SK-N-DZ (cell line): Measurements from ENCODE around the gene TMEM185B.
"Not testable (repeated sequence)": the region's sequence is repeated elsewhere in the genome, so short reads cannot be mapped to it uniquely, and the experiment has no call there.

ENCODE experiments used
- DNase-seq: peaks from one replicate; pipeline ENCODE4 v3.0.0-alpha.2; 2015; ENCODE audit warnings: low spot score

Gene TMEM185B

GRCh38 chr2:120208381-120209353 lies 14.5 kb downstream of the TMEM185B start:
- DNase-seq: no peak

GRCh38 chr2:120206022-120206581 lies 17.1 kb downstream of the TMEM185B start:
- peak; percentile 31 for DNase-seq

DNA sequence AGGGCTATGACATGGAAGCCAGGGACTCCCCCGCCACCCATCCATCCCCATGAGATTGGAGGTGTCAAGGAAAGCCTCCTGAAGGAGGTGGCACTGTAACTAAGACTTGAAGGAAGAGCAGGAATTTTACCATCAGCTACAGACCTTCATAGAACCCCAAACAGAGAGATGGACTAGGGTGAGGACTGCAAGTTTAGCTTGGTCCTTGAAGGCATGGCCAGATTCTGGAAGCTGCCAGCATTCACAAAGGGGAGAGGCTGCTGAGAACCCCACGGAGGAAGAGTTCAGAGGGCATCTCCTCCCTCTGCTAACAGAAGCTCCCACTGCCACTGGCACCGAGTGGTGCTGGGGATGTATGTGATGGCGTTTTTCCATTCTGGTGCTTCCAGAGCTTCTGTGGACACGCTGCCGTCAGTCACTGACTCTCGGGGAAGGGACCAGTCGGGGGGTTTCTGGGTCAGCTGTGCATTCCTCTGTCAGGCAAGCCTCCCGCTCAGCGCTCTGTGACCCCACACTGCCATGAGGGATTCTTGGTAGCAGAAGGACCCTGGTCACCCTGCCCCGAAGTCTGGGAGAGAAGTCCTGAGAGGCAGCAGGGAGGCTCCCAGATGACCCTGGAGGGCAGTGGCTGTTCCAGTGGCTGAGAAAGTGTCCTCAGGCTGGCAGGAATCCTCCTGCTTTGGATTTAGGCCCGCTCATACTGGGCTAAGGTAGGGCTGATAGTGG lies 18.1 kb downstream of the TMEM185B start:
- no peak for DNase-seq

- DNase-seq: no peak
These were observed 18.8 kb downstream of the TMEM185B start for GRCh38 chr2:120204417-120204816.

GRCh38 chr2:120204022-120204405 lies 19.2 kb downstream of the TMEM185B start:
- peak; percentile 35 for DNase-seq

DNA sequence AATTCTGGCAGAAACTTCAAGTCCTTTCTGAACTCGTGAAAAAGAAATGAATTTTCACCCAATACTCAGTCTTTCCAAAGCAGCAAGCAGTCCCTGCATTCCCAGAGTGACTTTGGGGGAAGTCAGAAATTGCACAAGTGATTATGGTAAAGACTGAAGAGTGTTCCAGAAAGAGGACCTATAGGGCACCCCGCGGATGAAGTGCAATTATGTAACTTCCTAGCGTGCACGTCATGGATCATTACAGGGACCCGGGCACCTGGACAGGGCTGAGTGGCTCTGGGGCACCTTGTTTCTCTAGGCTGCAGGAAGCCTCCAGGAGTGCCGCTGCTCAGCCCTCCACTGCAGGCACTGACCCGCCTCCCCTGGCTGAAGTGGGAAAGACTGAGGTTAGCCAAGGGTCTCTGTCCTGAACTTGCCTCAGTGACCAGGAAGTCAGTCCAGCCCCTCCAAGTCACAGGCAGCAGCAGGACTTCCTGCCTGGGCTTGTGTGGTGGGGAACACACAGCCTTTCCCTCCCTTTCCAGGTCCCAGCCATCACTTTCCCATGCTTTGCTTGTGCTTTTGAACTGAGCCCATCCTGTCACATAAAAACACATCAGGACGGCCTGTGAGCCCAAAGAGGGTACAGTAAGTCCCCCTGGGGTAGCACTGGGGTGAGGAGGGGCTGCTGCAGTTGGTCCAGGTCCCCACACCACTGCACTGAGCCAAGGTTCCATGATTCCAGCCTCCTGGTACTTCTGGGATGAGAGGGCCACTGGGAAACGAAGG lies 19.8 kb downstream of the TMEM185B start:
- DNase-seq: no peak

DNA sequence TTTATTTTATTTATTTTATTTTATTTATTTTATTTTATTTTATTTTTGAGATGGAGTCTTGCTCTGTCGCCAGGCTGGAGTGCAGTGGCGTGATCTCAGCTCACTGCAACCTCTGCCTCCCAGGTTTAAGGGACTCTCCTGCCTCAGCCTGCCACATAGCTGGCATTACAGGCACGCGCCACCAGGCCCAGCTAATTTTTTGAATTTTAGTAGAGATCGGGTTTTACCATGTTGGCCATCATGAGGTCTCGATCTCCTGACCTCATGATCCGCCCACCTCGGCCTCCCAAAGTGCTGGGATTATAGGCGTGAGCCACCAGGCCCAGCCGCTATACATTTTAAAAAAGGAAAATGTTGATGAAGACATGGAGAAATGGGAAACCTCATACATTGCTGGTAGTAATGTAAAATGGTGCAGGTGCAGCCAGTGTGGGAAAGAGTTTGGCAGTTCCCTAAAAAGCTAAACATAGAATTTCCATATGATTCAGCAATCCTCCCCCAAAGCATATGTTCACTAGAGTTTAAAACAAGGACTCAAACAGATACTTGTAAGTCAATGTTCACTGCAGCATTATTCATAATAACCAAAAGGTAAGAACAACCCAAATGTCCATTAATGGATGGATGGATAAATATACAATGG lies 23.3 kb downstream of the TMEM185B start:
- DNase-seq: not testable (repeated sequence)

GRCh38 chr2:120195553-120195952 lies 27.6 kb downstream of the TMEM185B start:
- DNase-seq: no peak

DNA sequence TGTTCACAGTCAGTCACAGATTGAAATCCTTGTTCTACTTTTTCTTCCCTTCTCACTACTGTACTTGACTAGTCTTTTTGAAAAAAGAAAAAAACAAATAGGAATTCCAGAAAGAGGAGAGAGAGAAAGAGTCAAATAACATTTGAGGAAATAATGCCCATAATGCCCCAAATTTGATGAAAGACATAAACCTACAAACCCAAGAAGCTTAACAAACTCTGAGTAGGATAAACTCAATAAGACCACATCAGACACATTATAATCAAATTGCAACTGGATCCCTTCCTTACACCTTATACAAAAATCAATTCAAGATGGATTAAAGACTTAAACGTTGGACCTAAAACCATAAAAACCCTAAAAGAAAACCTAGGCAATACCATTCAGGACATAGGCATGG lies 30.9 kb downstream of the TMEM185B start:
- DNase-seq: no peak

DNA sequence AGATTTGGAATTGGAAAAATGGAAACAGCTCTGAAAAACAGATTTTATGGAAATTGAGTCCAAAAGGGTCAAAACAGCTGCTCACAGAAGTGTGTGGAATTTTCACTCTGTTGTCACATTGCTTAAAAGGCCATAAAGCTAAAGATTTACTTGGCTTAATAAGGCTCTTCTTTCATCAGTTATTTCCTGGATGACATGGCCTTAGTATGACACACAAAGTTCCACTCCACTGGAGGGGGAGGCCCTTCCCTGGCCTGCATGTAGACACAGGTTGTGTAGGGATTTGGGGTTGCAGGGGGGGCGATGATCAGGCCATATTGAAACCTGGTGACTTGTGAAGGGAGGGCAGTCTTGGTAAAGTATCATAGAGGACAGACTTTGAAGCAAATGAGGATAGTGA lies 34.0 kb downstream of the TMEM185B start:
- no peak for DNase-seq

DNA sequence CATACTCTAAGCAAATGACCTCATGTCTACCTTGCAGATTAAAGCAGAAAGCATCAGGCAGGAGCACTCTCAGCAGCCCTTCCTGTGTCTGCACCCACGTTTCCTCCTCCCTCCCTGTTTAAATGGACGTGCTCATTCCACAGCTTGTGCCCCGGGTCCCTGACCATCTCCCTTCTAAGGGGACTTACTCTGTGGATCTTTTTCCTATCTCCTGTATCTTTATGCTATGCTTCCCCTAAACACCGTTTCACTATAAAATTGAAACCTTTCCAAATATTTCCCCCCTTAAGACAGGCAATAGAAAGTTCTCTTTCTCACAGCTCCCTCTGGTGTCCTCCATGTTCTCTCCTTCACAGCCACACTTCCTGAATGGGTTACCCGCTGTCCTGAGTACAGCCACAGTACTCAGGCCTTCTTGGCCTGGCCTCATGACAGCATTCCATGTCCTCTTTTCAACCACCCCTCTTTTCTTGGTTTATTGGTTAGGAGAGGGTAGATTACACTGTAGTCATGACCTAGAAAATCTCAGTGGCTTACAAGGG lies 41.1 kb downstream of the TMEM185B start:
- DNase-seq: no peak

GRCh38 chr2:120180066-120180465 lies 43.1 kb downstream of the TMEM185B start:
- peak; percentile 33 for DNase-seq

DNA sequence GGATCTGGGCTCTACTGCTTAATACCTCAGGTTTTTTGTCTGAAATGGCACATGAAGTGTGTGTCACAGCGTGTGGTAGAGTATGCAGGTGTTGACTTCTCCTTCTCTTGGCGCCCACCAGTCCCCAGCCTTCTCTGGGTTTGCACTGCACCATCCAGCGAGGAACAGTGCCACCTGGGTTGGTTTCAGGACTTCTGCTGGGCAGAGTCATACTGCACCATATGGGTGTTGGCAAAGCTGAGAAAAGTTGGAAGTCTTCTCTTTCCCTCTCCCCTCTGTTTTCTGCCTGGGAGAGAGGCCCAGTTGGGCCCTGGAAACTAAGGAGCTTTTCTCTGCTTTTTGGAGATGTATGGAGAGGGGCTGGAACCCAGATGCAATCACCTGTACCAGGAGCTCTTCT lies 43.8 kb downstream of the TMEM185B start:
- DNase-seq: no peak

DNA sequence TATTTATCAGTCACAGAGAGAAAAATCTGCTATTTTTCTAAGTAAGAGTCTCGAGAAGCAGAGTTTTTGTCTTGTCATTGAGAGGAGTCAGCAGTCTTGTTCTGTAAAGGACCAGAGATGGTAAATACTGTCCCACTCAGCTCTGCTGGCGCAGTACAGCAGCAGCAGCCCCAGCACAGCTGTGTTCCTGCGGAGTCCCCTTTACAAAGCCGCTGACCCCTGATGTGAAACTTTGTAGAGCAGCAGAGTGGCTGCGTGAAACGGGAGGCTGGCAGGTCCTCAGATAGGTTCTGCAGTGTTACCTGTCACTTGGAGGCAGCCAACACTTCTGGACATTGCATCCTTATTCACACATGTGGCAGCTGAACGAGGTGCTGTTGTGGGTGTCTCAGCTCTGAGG lies 45.2 kb downstream of the TMEM185B start:
- no peak for DNase-seq

DNA sequence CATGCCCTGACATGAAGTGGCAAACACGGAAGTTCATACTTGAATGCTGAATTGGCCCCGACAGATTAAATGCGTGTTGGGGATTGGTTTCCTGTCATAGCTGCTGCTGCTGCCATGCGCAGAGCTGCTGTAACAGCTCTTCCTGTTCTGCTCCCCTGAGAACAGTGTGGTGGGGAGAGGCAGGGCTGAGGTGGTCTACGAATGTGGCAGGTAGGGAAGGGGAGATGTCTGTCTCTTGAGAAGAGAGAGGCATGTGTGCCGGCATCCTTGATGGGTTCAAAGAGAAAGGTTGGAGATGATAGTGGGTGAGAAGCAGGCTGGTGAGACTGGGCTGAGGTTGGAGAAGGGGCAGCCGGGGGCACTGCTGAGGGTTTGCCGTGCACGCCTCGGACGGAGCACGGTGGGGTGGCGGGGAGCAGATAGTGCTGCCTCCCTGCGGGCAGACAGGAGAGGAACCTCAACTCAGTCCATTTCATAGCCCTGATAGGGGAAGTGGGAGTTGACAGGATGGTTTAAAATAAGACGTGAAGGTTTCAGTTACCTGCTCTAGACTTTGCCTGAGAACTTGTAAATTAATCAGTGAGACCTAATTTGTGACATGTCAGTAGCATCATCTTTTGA lies 46.1 kb downstream of the TMEM185B start:
- DNase-seq: no peak

DNA sequence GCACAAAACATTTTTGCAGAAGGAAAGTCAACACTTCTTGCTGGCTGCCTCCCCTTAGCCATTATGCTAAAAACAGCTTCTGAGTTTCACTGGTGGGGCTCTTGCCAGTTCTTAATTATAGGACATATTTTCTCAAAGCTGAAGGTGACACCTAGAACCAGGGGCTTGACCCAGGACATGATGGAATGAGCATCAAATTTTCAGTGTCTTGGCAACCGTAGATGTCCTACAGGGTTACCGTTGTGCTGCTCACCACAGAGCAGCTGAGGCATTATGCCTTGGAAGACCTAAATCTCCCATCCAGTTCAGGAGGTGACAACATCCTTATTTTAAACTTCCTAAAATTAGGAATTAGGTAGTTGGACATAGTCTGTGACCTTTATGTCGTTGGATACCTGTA lies 46.7 kb downstream of the TMEM185B start:
- no peak for DNase-seq

DNA sequence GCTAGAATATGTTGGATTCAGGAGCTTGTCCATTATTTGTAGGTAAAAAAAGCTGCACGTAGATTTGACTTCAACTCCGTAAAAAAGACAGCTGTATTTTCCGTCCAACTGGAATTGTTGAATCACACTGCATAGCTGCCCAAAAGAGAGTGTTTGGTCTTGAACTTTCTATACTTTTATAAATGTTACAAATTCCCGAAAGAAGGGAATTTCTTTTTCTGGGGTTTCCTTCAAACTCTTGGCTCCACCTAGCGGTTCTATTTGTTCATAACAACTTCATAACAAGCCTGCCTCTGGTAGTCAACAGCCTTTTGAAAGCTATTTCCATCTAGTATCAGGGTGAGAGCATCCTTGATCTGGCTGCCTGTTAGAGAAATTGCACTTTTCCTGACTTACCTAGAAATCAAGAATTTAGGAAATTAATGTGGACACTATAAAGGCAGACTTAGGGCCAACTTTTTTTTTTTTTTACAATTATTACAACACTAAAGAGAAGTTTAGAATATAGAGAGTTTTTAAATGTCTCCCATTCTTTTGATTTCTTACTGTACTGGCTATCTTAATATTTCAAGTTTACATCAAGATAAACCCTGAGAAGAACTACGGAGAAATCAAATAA lies 48.1 kb downstream of the TMEM185B start:
- peak; percentile 47 for DNase-seq
